IPS-15b (cell line): ENCODE data around the gene C10orf88.

Experiments used
- H3K27me3 ChIP-seq: one replicate; pipeline ENCODE4 v1.6.1; 2013; ENCODE audit warnings: low read length; ENCODE audit not compliant: control insufficient read depth, insufficient read depth
- H3K36me3 ChIP-seq: one replicate; pipeline ENCODE4 v1.6.1; 2013; ENCODE audit warnings: low read length; ENCODE audit not compliant: control insufficient read depth, insufficient read depth
- H3K4me1 ChIP-seq: one replicate; pipeline ENCODE4 v1.6.1; 2013; ENCODE audit warnings: mild to moderate bottlenecking, low read length; ENCODE audit not compliant: control insufficient read depth, insufficient read depth
- H3K4me3 ChIP-seq: one replicate; pipeline ENCODE4 v1.5.1; 2013; ENCODE audit warnings: low read depth, low read length
- H3K9ac ChIP-seq: one replicate; pipeline ENCODE4 v1.6.1; 2013; ENCODE audit warnings: low read depth, mild to moderate bottlenecking, low read length
- H3K9me3 ChIP-seq: one replicate; pipeline ENCODE4 v1.6.1; 2013; ENCODE audit warnings: mild to moderate bottlenecking, low read length; ENCODE audit not compliant: control insufficient read depth, insufficient read depth

C10orf88 gene

DNA sequence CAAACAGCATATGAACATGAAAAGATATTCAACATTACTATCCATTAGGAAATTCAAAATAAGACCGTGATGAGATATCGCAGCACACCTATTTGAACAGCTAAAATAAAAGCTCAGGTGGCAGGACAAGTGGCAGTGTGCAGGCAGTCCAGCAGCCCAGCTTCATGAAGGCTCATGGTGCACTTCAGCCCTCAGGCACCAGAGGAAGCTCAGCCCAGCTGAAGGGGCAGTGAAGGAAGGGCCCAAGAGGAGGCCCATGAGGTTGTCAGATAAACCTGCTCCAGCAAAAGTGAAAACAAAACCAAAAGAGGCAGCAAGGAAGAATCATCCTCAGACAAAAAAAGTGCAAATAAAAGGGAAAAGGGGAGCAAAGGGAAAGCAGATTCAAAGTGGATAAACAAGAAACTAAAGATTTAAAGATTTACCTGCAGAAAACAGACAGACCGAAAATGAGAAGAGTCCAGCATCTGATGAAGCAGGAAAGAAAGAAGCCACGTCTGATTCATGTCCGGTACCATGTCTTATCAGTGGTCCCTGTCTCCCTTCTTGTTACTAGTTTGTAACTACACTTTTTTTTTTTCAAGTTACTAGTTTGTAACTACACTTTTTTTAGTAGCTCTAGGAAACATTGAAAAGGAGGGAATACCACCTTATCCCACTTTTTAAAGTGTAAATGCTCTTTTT, 59.6 kb downstream of the C10orf88 start:
- Histone ChIP-seq H3K9me3 (no peaks in the 10 kb centered on the region), H3K4me3 (no peak overlapping the region), H3K9ac (no peak overlapping the region), H3K36me3 (no peaks in the 10 kb centered on the region), H3K4me1 (no peaks in the 10 kb centered on the region), H3K27me3 (no peaks in the 10 kb centered on the region)

DNA sequence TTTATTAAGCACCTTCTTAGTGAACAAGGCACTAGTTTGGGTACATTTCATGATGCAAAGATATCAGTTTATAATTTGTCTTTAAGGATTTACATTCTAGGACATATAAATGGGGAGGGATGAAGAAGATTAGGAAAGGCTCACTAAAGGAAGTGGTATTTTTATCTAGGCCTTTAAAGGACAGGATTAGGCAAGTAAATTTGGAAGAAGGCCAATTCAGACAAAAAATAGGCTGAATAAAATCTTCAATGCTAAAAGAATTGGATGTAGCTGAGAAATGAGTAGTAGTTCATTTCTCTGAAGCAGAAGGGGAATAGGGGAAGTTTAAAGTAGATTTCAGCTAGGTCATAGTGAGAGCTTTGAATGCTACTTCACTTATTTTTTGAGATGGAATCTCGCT, 69.9 kb downstream of the C10orf88 start:
- Histone ChIP-seq H3K4me1 (no peaks in the 10 kb centered on the region), H3K27me3 (peaks cover 13% of the 10 kb centered on the region), H3K4me3 (no peak overlapping the region), H3K9ac (no peak overlapping the region), H3K36me3 (no peaks in the 10 kb centered on the region), H3K9me3 (no peaks in the 10 kb centered on the region)

- Histone ChIP-seq H3K4me3 (no peak overlapping the region), H3K9me3 (no peaks in the 10 kb centered on the region), H3K9ac (no peak overlapping the region), H3K36me3 (no peaks in the 10 kb centered on the region), H3K4me1 (peaks cover under 1% of the 10 kb centered on the region), H3K27me3 (peaks cover 16% of the 10 kb centered on the region)
Measured at GRCh38 chr10:122882766-122883165, 71.3 kb downstream of the C10orf88 start.
